K562 (cell line): ENCODE data around the gene APOBEC3A. TPM values are rescaled to one million over a fixed set of nuclear protein-coding genes. Genes with fewer than 3 reads are reported as not detected.

ENCODE experiments used
- ATAC-seq: fragments of 200-7000 bp; cut with Tn5 transposase; 3 replicates; pipeline ENCODE4 v1.9.1; 2020; ENCODE audit warnings: moderate library complexity
- BruUV-seq: library from RNA; stranded (reverse); fragments of 400-500 nt; replicated peaks from 2 replicates; lab custom pipeline; 2021; lab: Mats Ljungman, UMichigan
- CTCF ChIA-PET: fragments of 300-600 bp; formaldehyde crosslinking; extraction: SDS; loops from one replicate; lab custom pipeline; 2021; ENCODE audit warnings: low intra/inter-chr PET ratio; lab: Yijun Ruan, JAX
- POLR2A ChIA-PET: fragments of 300-600, 350-650 bp; sonication (Branson Sonifier 250); formaldehyde crosslinking; extraction: SDS; loops from one replicate; lab custom pipeline; 2021; ENCODE audit warnings: antibody characterized with exemption, inconsistent platforms; lab: Yijun Ruan, JAX
- DNase-seq, 4 experiments: peaks; one replicate each; pipeline versions ENCODE4 v3.0.0 to v3.0.0-alpha.2; 2011 to 2018; ENCODE audit warnings: low spot score in 3 of 4, mixed read lengths in 3 of 4; ENCODE audit errors: extremely low read depth in 1 of 4
- FAIRE-seq: peaks from 2 replicates; lab custom pipeline; 2011; peaks lifted over from hg19 to GRCh38; lab: Jason Lieb, UNC
- H2AFZ ChIP-seq: 2 replicates; pipeline ENCODE4 v1.6.0; 2011; ENCODE audit warnings: low read depth, low read length, control low read depth, inconsistent platforms
- H3K27ac ChIP-seq: fragments of 200-600 bp; 3 replicates; pipeline ENCODE4 v1.8.0; 2011; ENCODE audit warnings: low read depth, mild to moderate bottlenecking, control low read depth, inconsistent platforms, low read length, moderate library complexity, mixed read lengths; ENCODE audit errors: extremely low read depth
- H3K27me3 ChIP-seq, 2 experiments: fragments of 300-600 bp in 1 of 2; 2 replicates in 1 of 2; 3 replicates in 1 of 2; pipeline versions ENCODE4 v1.6.0 to v1.8.0; 2011; ENCODE audit warnings: inconsistent platforms in 2 of 2, low read length in 2 of 2, mild to moderate bottlenecking in 1 of 2, mixed read lengths in 1 of 2, moderate library complexity in 1 of 2; ENCODE audit not compliant: control insufficient read depth in 2 of 2, insufficient read depth in 2 of 2
- H3K36me3 ChIP-seq: fragments of 300-600 bp; 3 replicates; pipeline ENCODE4 v1.8.0; 2011; ENCODE audit warnings: mild to moderate bottlenecking, low read length, inconsistent platforms; ENCODE audit not compliant: control insufficient read depth, insufficient read depth
- H3K4me1 ChIP-seq, 2 experiments: fragments of 200-600 bp in 1 of 2; replicated peaks in 1 of 2; 2 replicates in 1 of 2; 3 replicates in 1 of 2; pipeline versions ENCODE4 v1.5.1 to v1.8.0; 2011; ENCODE audit warnings: inconsistent platforms in 2 of 2, low read length in 2 of 2, mild to moderate bottlenecking in 1 of 2, mixed read lengths in 1 of 2, moderate library complexity in 1 of 2; ENCODE audit not compliant: control insufficient read depth in 2 of 2, insufficient read depth in 2 of 2
- H3K4me2 ChIP-seq: 2 replicates; pipeline ENCODE4 v1.6.1; 2011; ENCODE audit warnings: low read length, control low read depth, inconsistent platforms, mixed read lengths; ENCODE audit not compliant: insufficient read depth
- H3K4me3 ChIP-seq: fragments of 200-600 bp; sonication (generic), shearing (Covaris generic); 2 replicates; pipeline ENCODE4 v1.5.1; 2016; ENCODE audit warnings: control low read depth, inconsistent platforms
- H3K79me2 ChIP-seq: fragments of 200-600 bp; 3 replicates; pipeline ENCODE4 v1.8.0; 2011; ENCODE audit warnings: low read length, inconsistent platforms; ENCODE audit not compliant: control insufficient read depth, insufficient read depth
- H3K9ac ChIP-seq, 2 experiments: 2 replicates each; pipeline versions ENCODE4 v1.6.0 to v1.6.1; 2011; ENCODE audit warnings: low read depth in 2 of 2, low read length in 2 of 2, control low read depth in 1 of 2, inconsistent platforms in 1 of 2, mild to moderate bottlenecking in 1 of 2, mixed read lengths in 1 of 2; ENCODE audit not compliant: insufficient read depth in 1 of 2
- H3K9me1 ChIP-seq: one replicate; pipeline ENCODE4 v1.6.0; 2011; ENCODE audit warnings: inconsistent platforms, mild to moderate bottlenecking, low read length, moderate library complexity; ENCODE audit not compliant: control insufficient read depth, insufficient read depth
- H3K9me3 ChIP-seq: replicated peaks from 2 replicates; pipeline ENCODE4 v1.5.1; 2011; ENCODE audit warnings: low read depth, low read length, inconsistent platforms; ENCODE audit not compliant: control insufficient read depth, insufficient read depth
- H4K20me1 ChIP-seq: replicated peaks from 2 replicates; pipeline ENCODE4 v1.6.1; 2011; ENCODE audit warnings: low read length, inconsistent platforms, mixed read lengths; ENCODE audit not compliant: control insufficient read depth, insufficient read depth
- ATF3 ChIP-seq, 2 experiments: fragments of 450-650 bp in 1 of 2; sonication (generic) in 1 of 2; formaldehyde crosslinking in 1 of 2; IDR thresholded peaks in 1 of 2; conservative IDR thresholded peaks in 1 of 2; 2 replicates each; pipeline versions ENCODE4 v1.6.1 to v1.8.1; 2016 to 2023; ENCODE audit warnings: mild to moderate bottlenecking in 2 of 2, moderate library complexity in 2 of 2, inconsistent platforms in 1 of 2, missing genetic modification reagents in 1 of 2
- ATF4 ChIP-seq: fragments of 450-650 bp; formaldehyde crosslinking; IDR thresholded peaks from 2 replicates; pipeline ENCODE4 v1.4.0; 2022; ENCODE audit warnings: mild to moderate bottlenecking, moderate library complexity
- ATF7 ChIP-seq: fragments of 450-650 bp; IDR thresholded peaks from 2 replicates; pipeline ENCODE4 v1.7.1; 2014; ENCODE audit warnings: mild to moderate bottlenecking, moderate library complexity
- BRF2 ChIP-seq: IDR thresholded peaks from 3 replicates; pipeline ENCODE4 v1.6.1; 2011; ENCODE audit warnings: borderline replicate concordance, mild to moderate bottlenecking; ENCODE audit not compliant: insufficient read length, insufficient read depth
- CTBP1 ChIP-seq: fragments of 450-650 bp; IDR thresholded peaks from 2 replicates; pipeline ENCODE4 v1.6.1; 2016; ENCODE audit warnings: borderline replicate concordance
- HDAC2 ChIP-seq: fragments of 450-650 bp; IDR thresholded peaks from 2 replicates; pipeline ENCODE4 v1.6.1; 2016; ENCODE audit warnings: mild to moderate bottlenecking
- HDAC6 ChIP-seq: IDR thresholded peaks from 2 replicates; pipeline ENCODE4 v1.6.1; 2012; ENCODE audit warnings: low read depth, mild to moderate bottlenecking, control low read depth, inconsistent platforms, low read length, moderate library complexity
- HDAC8 ChIP-seq: fragments of 450-650 bp; IDR thresholded peaks from 2 replicates; pipeline ENCODE4 v1.6.1; 2016; ENCODE audit warnings: mild to moderate bottlenecking, missing genetic modification characterization, moderate library complexity, missing compliant biosample characterization
- MBD2 ChIP-seq: sonication (generic); IDR thresholded peaks from 2 replicates; pipeline ENCODE4 v1.6.1; 2016; ENCODE audit warnings: low read depth, borderline replicate concordance
- MXI1 ChIP-seq: IDR thresholded peaks from 2 replicates; pipeline ENCODE4 v1.6.1; 2011; ENCODE audit warnings: low read depth, mild to moderate bottlenecking, improper control_type of control experiment, low read length
- NEUROD1 ChIP-seq: fragments of 150-350 bp; IDR thresholded peaks from 2 replicates; pipeline ENCODE4 v1.6.1; 2014; ENCODE audit warnings: borderline replicate concordance, low read length, low read depth; ENCODE audit not compliant: partially characterized antibody
- NFIX ChIP-seq: fragments of 250-450 bp; sonication (Bioruptor Pico); IDR thresholded peaks from 2 replicates; pipeline ENCODE4 v1.4.0; 2020; ENCODE audit warnings: low read depth, mild to moderate bottlenecking, moderate library complexity
- TAF9B ChIP-seq: fragments of 450-650 bp; IDR thresholded peaks from 2 replicates; pipeline ENCODE4 v1.6.1; 2018; ENCODE audit warnings: mild to moderate bottlenecking; ENCODE audit not compliant: partially characterized antibody
- THRAP3 ChIP-seq: fragments of 450-650 bp; IDR thresholded peaks from 2 replicates; pipeline ENCODE4 v1.6.1; 2016; ENCODE audit warnings: mild to moderate bottlenecking, inconsistent platforms, borderline replicate concordance
- ZFPM2 ChIP-seq: fragments of 250-450 bp; sonication (Bioruptor Pico); IDR thresholded peaks from 2 replicates; pipeline ENCODE4 v1.5.1; 2022; ENCODE audit warnings: mild to moderate bottlenecking
- ZNF134 ChIP-seq: fragments of 250-450 bp; sonication (Bioruptor Pico); conservative IDR thresholded peaks from 2 replicates; pipeline ENCODE4 v1.4.0; 2020
- ZNF586 ChIP-seq: fragments of 450-650 bp; formaldehyde crosslinking; conservative IDR thresholded peaks from 2 replicates; pipeline ENCODE4 v1.4.0; 2020; ENCODE audit warnings: mild to moderate bottlenecking, moderate library complexity
- ZNF830 ChIP-seq: fragments of 250-450 bp; sonication (Bioruptor Pico); IDR thresholded peaks from 2 replicates; pipeline ENCODE4 v1.5.0; 2021; ENCODE audit warnings: mild to moderate bottlenecking
- WGBS: fragments of 100-300 bp; shearing (Covaris generic); methylation state at CpG from one replicate; pipeline ENCODE4 v1.1.6; 2016; ENCODE audit warnings: low coverage, mixed read lengths; ENCODE audit not compliant: insufficient coverage; ENCODE audit errors: missing lambda C conversion rate; 5-methylcytosine and 5-hydroxymethylcytosine counted together
- in situ Hi-C: fragments of 300-500 bp; cut with MboI; formaldehyde crosslinking; loops from 4 replicates; pipeline ENCODE4 v1.15.0; 2018; ENCODE audit warnings: inconsistent platforms, mixed read lengths
- intact Hi-C: fragments of 100-400 bp; cut with micrococcal nuclease; formaldehyde crosslinking; loops from 2 replicates; pipeline ENCODE4 v1.14.2; 2022
- polyA plus RNA-seq, 8 experiments: library from polyadenylated mRNA; depleted of rRNA in 4 of 8; stranded (reverse) in 5 of 8; unstranded in 3 of 8; fragments of >200 nt; fragmentation: Nextera tagmentation in 2 of 8; fragmentation: Illumina TruSeq in 1 of 8; extraction: Ambion mirVana in 2 of 8; extraction: Trizol in 1 of 8; gene quantifications; 2 replicates each; pipeline versions ENCODE4 v1.2.1 to v1.2.3, GENCODE V29; 2011 to 2014; ENCODE audit warnings: inconsistent platforms in 1 of 8, missing spikeins in 1 of 8
- total RNA-seq, 7 experiments: library from RNA; depleted of rRNA in 6 of 7; stranded (reverse); fragments of >200 nt in 6 of 7; fragmentation: Illumina TruSeq in 2 of 7; extraction: Trizol in 2 of 7; gene quantifications; 2 replicates each; pipeline versions ENCODE4 v1.2.1 to v1.2.3, GENCODE V29; 2011 to 2021; ENCODE audit warnings: low replicate concordance in 1 of 7

APOBEC3A gene
- total and polyA plus RNA-seq, 9 of the 15 experiments (the other 6 are each of a cell fraction or from before 2014, with no cell fraction given), result 0.04 TPM; not detected in 8

GRCh38 chr22:38947321-38948140 lies 9.9 kb upstream of the APOBEC3A start (continued):
- no peak for TF ChIP-seq BRF2
- TF ChIP-seq ZNF586 (CRISPR knock-in tag), result no peak
- TF ChIP-seq ATF7, result no peak
- TF ChIP-seq CTBP1, result no peak
- no peak for TF ChIP-seq ZNF134 (CRISPR knock-in tag)
- TF ChIP-seq THRAP3, result no peak

GRCh38 chr22:38948181-38948940 lies 9.0 kb upstream of the APOBEC3A start:
- Histone ChIP-seq H2AFZ (no peak overlapping the region), H3K36me3 (no peaks in the 10 kb centered on the region), H4K20me1 (0 out of 2 replicates have a peak, but pooled peaks cover 4% of the 10 kb centered on the region), H3K79me2 (no peaks in the 10 kb centered on the region), H3K4me1 (peaks cover 5 to 18% of the 10 kb centered on the region in 2 experiments; a peak in 4 of 5 replicates), H3K27ac (no peak overlapping the region), H3K9me3 (no peaks in the 10 kb centered on the region), H3K4me2 (no peak overlapping the region), H3K27me3 (peaks cover 15 to 36% of the 10 kb centered on the region in 2 experiments), H3K4me3 (no peak overlapping the region), H3K9ac (no peak overlapping the region), H3K9me1 (no peaks in the 10 kb centered on the region)
- ChIA-PET POLR2A (no interaction called here), CTCF (no interaction called here)
- DNase-seq (no peak), FAIRE-seq (no peak), ATAC-seq (no peak)
- in situ Hi-C loops, result no loop called here
- intact Hi-C loops, result no loop called here
- 22% methylated on average over 5 of the region's 7 CpGs for WGBS
- BruUV-seq, result no TSS peak
- TF ChIP-seq HDAC8, result no peak
- TF ChIP-seq ATF4, result no peak
- TF ChIP-seq NEUROD1, result no peak
- TF ChIP-seq TAF9B, result no peak
- no peak for TF ChIP-seq ZFPM2 (CRISPR knock-in tag)
- no peak for TF ChIP-seq HDAC6
- no peak for TF ChIP-seq ZNF830 (CRISPR knock-in tag)
- TF ChIP-seq NFIX (CRISPR knock-in tag), result no peak
- no peak for TF ChIP-seq MXI1
- no peak for TF ChIP-seq MBD2
- TF ChIP-seq ATF3 (IDR thresholded peaks at IDR 0.05), result no peak
- TF ChIP-seq ATF3 (CRISPR knock-in tag; conservative IDR thresholded peaks at IDR 0.05), result no peak
- no peak for TF ChIP-seq HDAC2
